PC-9 (cell line): ENCODE results near the gene CAPZB.

Experiments
- CTCF ChIP-seq: fragments of 200-600 bp; sonication (generic); conservative IDR thresholded peaks from 2 replicates; pipeline ENCODE4 v1.6.1; 2017; ENCODE audit warnings: mixed run types, antibody characterized with exemption, mild to moderate bottlenecking, moderate library complexity
- EZH2 ChIP-seq: fragments of 200-600 bp; sonication (generic); IDR thresholded peaks from 2 replicates; pipeline ENCODE4 v1.8.0; 2017; ENCODE audit warnings: antibody characterized with exemption, low read depth

- TF ChIP-seq CTCF = no peak
- no peak for TF ChIP-seq EZH2
These were observed at the start of gene CAPZB for GRCh38 chr1:19485362-19486187.
